OCI-LY7 (cell line): ENCODE data around the gene COL4A4.

Experiments used
- CTCF ChIP-seq: fragments of 200-600 bp; sonication (generic); conservative IDR thresholded peaks from 2 replicates; pipeline ENCODE4 v1.5.1; 2014; ENCODE audit warnings: mild to moderate bottlenecking, antibody characterized with exemption, low read length, moderate library complexity, mixed read lengths
- EZH2phosphoT487 ChIP-seq: fragments of 200-600 bp; sonication (generic); IDR thresholded peaks from 2 replicates; pipeline ENCODE4 v1.6.1; 2018; ENCODE audit warnings: low read depth, borderline replicate concordance, mild to moderate bottlenecking, mixed run types, antibody characterized with exemption, low read length, moderate library complexity, mixed read lengths

- TF ChIP-seq CTCF (no peak), EZH2phosphoT487 (no peak)
Observed at GRCh38 chr2:226965376-226965775, 198.6 kb downstream of the COL4A4 start.
